Activated naive CD8-positive, alpha-beta T cell treated with anti-CD3 and anti-CD28 coated beads, Interleukin-2, amount 10 ng/mL, durations not matched to agents 7 days and 5 days (primary cell): ENCODE measurements around the gene CDH8. TPM values are rescaled to one million over a fixed set of nuclear protein-coding genes. Genes with fewer than 3 reads are reported as not detected.

Experiments
- ATAC-seq: fragments of 150-1000 bp; cut with Tn5 transposase; one replicate; pipeline ENCODE4 v1.10.0; 2021; ENCODE audit warnings: low read depth, moderate library complexity
- POLR2A ChIA-PET: fragments of 350-600 bp; sonication (Branson Sonifier 250); formaldehyde crosslinking; loops from one replicate; lab custom pipeline; 2021; ENCODE audit warnings: antibody characterized with exemption; lab: Charles Lee
- DNase-seq: peaks from one replicate; pipeline ENCODE4 v3.0.0; 2021
- H3K27ac Mint-ChIP-seq: one replicate; pipeline ENCODE4 v1.8.0; 2022; ENCODE audit warnings: mild to moderate bottlenecking, mixed read lengths
- H3K27me3 Mint-ChIP-seq: one replicate; pipeline ENCODE4 v1.8.0; 2022; ENCODE audit warnings: mild to moderate bottlenecking, moderate library complexity, mixed read lengths
- H3K36me3 Mint-ChIP-seq: one replicate; pipeline ENCODE4 v1.8.0; 2021; ENCODE audit warnings: mild to moderate bottlenecking, mixed read lengths
- H3K4me1 Mint-ChIP-seq: one replicate; pipeline ENCODE4 v1.8.0; 2021; ENCODE audit warnings: mixed read lengths
- H3K4me3 Mint-ChIP-seq: one replicate; pipeline ENCODE4 v1.8.0; 2022; ENCODE audit warnings: mild to moderate bottlenecking, moderate library complexity, mixed read lengths
- H3K9me3 Mint-ChIP-seq: one replicate; pipeline ENCODE4 v1.8.0; 2021; ENCODE audit warnings: mixed read lengths
- total RNA-seq, 2 experiments: library from RNA; stranded (reverse); gene quantifications; one replicate each; pipeline ENCODE4 v1.2.3, GENCODE V29; 2021

Gene CDH8
- total RNA-seq, 2 experiments from 2014 or later: 0.62 TPM; not detected in 1

- Mint-ChIP-seq H3K9me3 (no peaks in the 10 kb centered on the region), H3K27ac (no peak overlapping the region), H3K4me3 (no peak overlapping the region), H3K4me1 (no peaks in the 10 kb centered on the region), H3K36me3 (no peaks in the 10 kb centered on the region), H3K27me3 (no peaks in the 10 kb centered on the region)
- DNase-seq (no peak), ATAC-seq (no peak)
- POLR2A ChIA-PET: no interaction called here
Observed at GRCh38 chr16:62018301-62019060, 17.8 kb downstream of the CDH8 start.

GRCh38 chr16:62014319-62014923, 21.8 kb downstream of the CDH8 start:
- Mint-ChIP-seq H3K4me1 (no peaks in the 10 kb centered on the region), H3K36me3 (no peaks in the 10 kb centered on the region), H3K9me3 (no peaks in the 10 kb centered on the region), H3K27me3 (no peaks in the 10 kb centered on the region), H3K27ac (no peak overlapping the region), H3K4me3 (no peak overlapping the region)
- DNase-seq (no peak), ATAC-seq (no peak)
- POLR2A ChIA-PET: no interaction called here

GRCh38 chr16:62010186-62010585, 26.1 kb downstream of the CDH8 start:
- Mint-ChIP-seq H3K4me1 (no peaks in the 10 kb centered on the region), H3K36me3 (no peaks in the 10 kb centered on the region), H3K27me3 (no peaks in the 10 kb centered on the region), H3K4me3 (no peak overlapping the region), H3K9me3 (peaks cover 3% of the 10 kb centered on the region), H3K27ac (no peak overlapping the region)
- no peak for DNase-seq
- POLR2A ChIA-PET: no interaction called here
- no peak for ATAC-seq

- no peak for ATAC-seq
- Mint-ChIP-seq H3K4me1 (no peaks in the 10 kb centered on the region), H3K27me3 (no peaks in the 10 kb centered on the region), H3K27ac (no peak overlapping the region), H3K36me3 (no peaks in the 10 kb centered on the region), H3K4me3 (no peak overlapping the region), H3K9me3 (peaks cover 2% of the 10 kb centered on the region)
- no peak for DNase-seq
- POLR2A ChIA-PET: no interaction called here
Observed at GRCh38 chr16:61998460-61998859, 37.8 kb downstream of the CDH8 start.

- no peaks in the 10 kb centered on the region for H3K4me1 Mint-ChIP-seq
- H3K27ac Mint-ChIP-seq: no peak overlapping the region
- H3K4me3 Mint-ChIP-seq: no peak overlapping the region
- DNase-seq (no peak), ATAC-seq (no peak)
- no peaks in the 10 kb centered on the region for H3K27me3 Mint-ChIP-seq
- H3K9me3 Mint-ChIP-seq: peaks cover 4% of the 10 kb centered on the region
- POLR2A ChIA-PET: no interaction called here
- no peaks in the 10 kb centered on the region for H3K36me3 Mint-ChIP-seq
Observed at GRCh38 chr16:61993108-61993507, 43.1 kb downstream of the CDH8 start.

- H3K9me3 Mint-ChIP-seq: peaks cover 6% of the 10 kb centered on the region
- no peaks in the 10 kb centered on the region for H3K36me3 Mint-ChIP-seq
- H3K27ac Mint-ChIP-seq: no peak overlapping the region
- no peak for DNase-seq
- no peak for ATAC-seq
- H3K4me3 Mint-ChIP-seq: no peak overlapping the region
- no peaks in the 10 kb centered on the region for H3K4me1 Mint-ChIP-seq
- H3K27me3 Mint-ChIP-seq: no peaks in the 10 kb centered on the region
- POLR2A ChIA-PET: no interaction called here
Observed at GRCh38 chr16:61987474-61988012, 48.7 kb downstream of the CDH8 start.

GRCh38 chr16:61969077-61969382, 67.2 kb downstream of the CDH8 start:
- Mint-ChIP-seq H3K4me3 (no peak overlapping the region), H3K27me3 (no peaks in the 10 kb centered on the region), H3K9me3 (peaks cover 5% of the 10 kb centered on the region), H3K27ac (no peak overlapping the region), H3K36me3 (no peaks in the 10 kb centered on the region), H3K4me1 (no peaks in the 10 kb centered on the region)
- DNase-seq: no peak
- POLR2A ChIA-PET: no interaction called here
- no peak for ATAC-seq

GRCh38 chr16:61968242-61969076, 67.8 kb downstream of the CDH8 start:
- H3K36me3 Mint-ChIP-seq: no peaks in the 10 kb centered on the region
- H3K27me3 Mint-ChIP-seq: no peaks in the 10 kb centered on the region
- no peak overlapping the region for H3K27ac Mint-ChIP-seq
- H3K9me3 Mint-ChIP-seq: peaks cover 5% of the 10 kb centered on the region
- POLR2A ChIA-PET: no interaction called here
- no peak for DNase-seq
- no peaks in the 10 kb centered on the region for H3K4me1 Mint-ChIP-seq
- no peak overlapping the region for H3K4me3 Mint-ChIP-seq
- no peak for ATAC-seq

- H3K36me3 Mint-ChIP-seq: no peaks in the 10 kb centered on the region
- no peak for ATAC-seq
- no peak overlapping the region for H3K4me3 Mint-ChIP-seq
- POLR2A ChIA-PET: no interaction called here
- DNase-seq: no peak
- no peaks in the 10 kb centered on the region for H3K4me1 Mint-ChIP-seq
- H3K27me3 Mint-ChIP-seq: no peaks in the 10 kb centered on the region
- H3K27ac Mint-ChIP-seq: no peak overlapping the region
- peaks cover 6% of the 10 kb centered on the region for H3K9me3 Mint-ChIP-seq
Observed at GRCh38 chr16:61957075-61957855, 79.0 kb downstream of the CDH8 start.

GRCh38 chr16:61952841-61953240, 83.4 kb downstream of the CDH8 start:
- POLR2A ChIA-PET: no interaction called here
- Mint-ChIP-seq H3K9me3 (peaks cover 6% of the 10 kb centered on the region), H3K27ac (no peak overlapping the region), H3K27me3 (no peaks in the 10 kb centered on the region), H3K4me3 (no peak overlapping the region), H3K36me3 (no peaks in the 10 kb centered on the region), H3K4me1 (no peaks in the 10 kb centered on the region)
- no peak for DNase-seq
- ATAC-seq: no peak

- Mint-ChIP-seq H3K9me3 (peaks cover 6% of the 10 kb centered on the region), H3K36me3 (no peaks in the 10 kb centered on the region), H3K27me3 (no peaks in the 10 kb centered on the region)
Observed at GRCh38 chr16:61948414-61948813, 87.8 kb downstream of the CDH8 start.

GRCh38 chr16:61946019-61946418, 90.2 kb downstream of the CDH8 start:
- DNase-seq (no peak), ATAC-seq (no peak)
- H3K4me3 Mint-ChIP-seq: no peak overlapping the region
- no peaks in the 10 kb centered on the region for H3K36me3 Mint-ChIP-seq
- peaks cover 6% of the 10 kb centered on the region for H3K9me3 Mint-ChIP-seq
- no peaks in the 10 kb centered on the region for H3K27me3 Mint-ChIP-seq
- H3K4me1 Mint-ChIP-seq: no peaks in the 10 kb centered on the region
- no peak overlapping the region for H3K27ac Mint-ChIP-seq
- POLR2A ChIA-PET: no interaction called here

More at GRCh38 chr16:61948414-61948813, 87.8 kb downstream of the CDH8 start:
- Mint-ChIP-seq H3K4me1 (no peaks in the 10 kb centered on the region), H3K27ac (no peak overlapping the region), H3K4me3 (no peak overlapping the region)
- DNase-seq (no peak), ATAC-seq (no peak)
- POLR2A ChIA-PET: no interaction called here

GRCh38 chr16:61945511-61945910, 90.7 kb downstream of the CDH8 start:
- peaks cover 6% of the 10 kb centered on the region for H3K9me3 Mint-ChIP-seq
- H3K27me3 Mint-ChIP-seq: no peaks in the 10 kb centered on the region
- DNase-seq: no peak
- no peak overlapping the region for H3K4me3 Mint-ChIP-seq
- H3K4me1 Mint-ChIP-seq: no peaks in the 10 kb centered on the region
- ATAC-seq: no peak
- POLR2A ChIA-PET: no interaction called here
- no peaks in the 10 kb centered on the region for H3K36me3 Mint-ChIP-seq
- H3K27ac Mint-ChIP-seq: no peak overlapping the region
